Measurements from ENCODE around the gene SOAT2. TPM values are rescaled to one million over a fixed set of nuclear protein-coding genes. Genes with fewer than 3 reads are reported as not detected.
A peak's percentile ranks its signal among the peaks of the same experiment; 100 is the strongest.

Gene SOAT2
- total and polyA plus RNA-seq, 2 of the 4 experiments (the other 2 are of a cell fraction): 0.18 to 0.39 TPM

DNA sequence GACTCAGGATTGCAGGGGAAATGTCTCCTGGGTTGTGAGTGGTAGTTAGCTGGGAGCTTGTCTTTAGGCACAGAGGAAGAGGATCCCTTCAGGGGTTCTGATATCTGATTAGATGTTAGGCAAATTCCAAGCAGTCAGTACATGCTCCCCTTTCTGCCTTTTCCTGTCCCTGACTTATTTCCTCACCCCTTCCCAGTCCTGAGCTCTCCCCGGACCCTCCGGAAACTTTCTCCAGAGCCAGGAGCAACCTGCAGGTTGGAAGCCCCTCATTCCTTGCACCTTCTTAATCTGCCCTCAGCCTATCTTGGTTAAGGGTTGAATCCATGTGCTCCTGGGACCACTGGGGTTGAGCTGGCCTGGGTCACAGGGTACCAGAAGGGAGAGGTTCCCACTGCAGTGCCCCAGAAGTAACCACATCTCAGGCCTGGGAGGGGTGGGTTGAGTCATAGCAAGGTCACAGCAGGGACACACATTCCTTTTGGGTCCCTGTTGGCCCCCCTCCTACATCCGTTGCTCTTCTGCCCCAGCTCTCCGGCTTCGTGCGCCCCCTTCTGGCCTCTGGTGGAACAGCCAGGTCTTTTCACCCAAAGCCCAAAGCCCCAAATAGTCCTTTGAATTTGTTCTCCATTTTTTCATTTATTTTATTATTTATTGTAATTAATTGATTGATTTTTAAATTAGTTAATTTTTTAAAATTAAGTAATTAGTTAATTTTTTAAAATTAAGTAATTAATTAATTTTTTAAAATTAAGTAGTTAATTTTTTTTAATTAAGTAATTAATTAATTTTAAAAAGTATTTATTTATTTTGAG, 4.0 kb upstream of the SOAT2 start:
- peak overlapping the region; percentile 96 for H2BK5ac ChIP-seq (ENCODE audit: low read depth, low read length, poor library complexity, severe bottlenecking)
- peak overlapping the region; percentile 85 for H2BK20ac ChIP-seq (ENCODE audit: low read depth, low read length)
- peak overlapping the region; percentile 93 for H3K14ac ChIP-seq (replicated peaks; ENCODE audit: low read depth, low read length)
- peak overlapping the region; percentile 89 for H3K18ac ChIP-seq (ENCODE audit: low read depth, low read length)
- peak overlapping the region; percentile 100 for H2AK9ac ChIP-seq (replicated peaks; ENCODE audit: low read depth, low read length, poor library complexity)
- POLR2A ChIA-PET (ENCODE audit: unreplicated experiment): interaction anchor here (1.0 kb wide), 1 partner anchor 20 kb away, joined by 8 read pairs; the partner anchor contains the start of gene SPRYD3
- H3K9ac ChIP-seq (ENCODE audit: low read depth, low read length): peak overlapping the region; percentile 81
- CTCF ChIA-PET: interaction anchor here (0.8 to 3.9 kb wide), 10 partner anchors 10 to 61 kb away, joined by 3 to 39 read pairs (median 4); partner anchors contain the start of gene SPRYD3
- dilution Hi-C loops (cut with HindIII; ENCODE audit: low sequenced_read_pairs, unreplicated experiment): no loop called here
- peak overlapping the region; percentile 96 for H4K91ac ChIP-seq (ENCODE audit: insufficient read depth, low read depth, low read length)
- peak overlapping the region; percentile 95 for H2BK120ac ChIP-seq (ENCODE audit: low read depth, low read length)
- peak overlapping the region; percentile 98 for H3K56ac ChIP-seq (ENCODE audit: extremely low read depth, insufficient read depth, low read length)
- peak overlapping the region; percentile 99 for H2AK5ac ChIP-seq (ENCODE audit: low read depth, low read length)
- peak overlapping the region; percentile 100 for H3K4ac ChIP-seq (ENCODE audit: low read depth, low read length)
- H3K4me1 ChIP-seq (ENCODE audit: control insufficient read depth, insufficient read depth, low read length): peaks cover 29% of the 10 kb centered on the region
- no peaks in the 10 kb centered on the region for H4K20me1 ChIP-seq (ENCODE audit: insufficient read depth, low read length)
- in situ Hi-C loops (cut with MboI; ENCODE audit: low sequenced_read_pairs): no loop called here
- H3K27me3 ChIP-seq (ENCODE audit: control insufficient read depth, insufficient read depth, low read length): no peaks in the 10 kb centered on the region
- H4K8ac ChIP-seq (ENCODE audit: low read depth in 2 of 2, low read length in 2 of 2): peak overlapping the region; percentile 84 to 96
- 40% methylated on average over 1 of the region's 6 CpGs; no CpG with 5 or more reads in 1 of the 2 experiments for WGBS, 2 experiments (ENCODE audit: extremely low coverage in 2 of 2, insufficient read length in 1 of 2)
- H3K4me2 ChIP-seq (ENCODE audit: low read depth, low read length): peak overlapping the region; percentile 79
- ATAC-seq (ENCODE audit: low read depth) (peak; percentile 66), DNase-seq (peak; percentile 95)
- peak overlapping the region; percentile 98 for H2BK15ac ChIP-seq (ENCODE audit: low read depth, low read length)
- peak overlapping the region; percentile 89 for H2AFZ ChIP-seq (replicated peaks; ENCODE audit: low read length, poor library complexity)
- H3K36me3 ChIP-seq (ENCODE audit: control insufficient read depth, insufficient read depth, low read length): peaks cover 7% of the 10 kb centered on the region; the same call in 1 of the 2 replicates
- H3K4me3 ChIP-seq (ENCODE audit: insufficient read depth, low read depth, low read length): peak overlapping the region; percentile 60
- peaks cover 0 to 31% of the 10 kb centered on the region in 2 experiments; a peak in 3 of 4 replicates for H3K79me1 ChIP-seq (ENCODE audit: low read depth in 1 of 2, low read length in 2 of 2)
- H3K27ac ChIP-seq (ENCODE audit: insufficient read depth, low read length): peak overlapping the region; percentile 94
- peak overlapping the region; percentile 92 for H3K23ac ChIP-seq (ENCODE audit: low read depth, low read length)
- TF ChIP-seq CEBPB (IDR thresholded peaks at IDR 0.05; ENCODE audit: low read depth, low read length): peak; percentile 36; the same call in 1 of the 2 replicates
- TF ChIP-seq SMC3 (IDR thresholded peaks at IDR 0.05; ENCODE audit: low read depth, low read length): peak; percentile 95
- TF ChIP-seq RCOR1 (IDR thresholded peaks at IDR 0.05; ENCODE audit: insufficient replicate concordance, low read length): peak; percentile 72
- peak; percentile 80 for TF ChIP-seq FOS (IDR thresholded peaks at IDR 0.05; ENCODE audit: low read depth, low read length)
- peak; percentile 97 for TF ChIP-seq CTCF (conservative IDR thresholded peaks at IDR 0.05; ENCODE audit: low read depth, low read length)
- peak; percentile 95 for TF ChIP-seq MAZ (IDR thresholded peaks at IDR 0.05; ENCODE audit: borderline replicate concordance, low read depth, low read length)
- TF ChIP-seq MAFK (IDR thresholded peaks at IDR 0.05; ENCODE audit: low read depth, low read length): no peak
- TF ChIP-seq, protein P1, sequence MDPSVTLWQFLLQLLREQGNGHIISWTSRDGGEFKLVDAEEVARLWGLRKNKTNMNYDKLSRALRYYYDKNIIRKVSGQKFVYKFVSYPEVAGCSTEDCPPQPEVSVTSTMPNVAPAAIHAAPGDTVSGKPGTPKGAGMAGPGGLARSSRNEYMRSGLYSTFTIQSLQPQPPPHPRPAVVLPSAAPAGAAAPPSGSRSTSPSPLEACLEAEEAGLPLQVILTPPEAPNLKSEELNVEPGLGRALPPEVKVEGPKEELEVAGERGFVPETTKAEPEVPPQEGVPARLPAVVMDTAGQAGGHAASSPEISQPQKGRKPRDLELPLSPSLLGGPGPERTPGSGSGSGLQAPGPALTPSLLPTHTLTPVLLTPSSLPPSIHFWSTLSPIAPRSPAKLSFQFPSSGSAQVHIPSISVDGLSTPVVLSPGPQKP (IDR thresholded peaks at IDR 0.05; ENCODE audit: borderline replicate concordance, low read depth, low read length): no peak
- TF ChIP-seq RAD21 (IDR thresholded peaks at IDR 0.05; ENCODE audit: low read length): peak; percentile 93
- TF ChIP-seq MXI1 (IDR thresholded peaks at IDR 0.05; ENCODE audit: borderline replicate concordance, low read depth, low read length): no peak
- TF ChIP-seq CHD1 (IDR thresholded peaks at IDR 0.05; ENCODE audit: low read depth, low read length): no peak
- 0 out of 2 replicates have a peak, but pooled peaks have one; percentile 41 for TF ChIP-seq POLR2A (IDR thresholded peaks at IDR 0.05; ENCODE audit: low read depth, low read length)
- no peaks in the 10 kb centered on the region for H3K9me3 ChIP-seq (ENCODE audit: control insufficient read depth, insufficient read depth, low read length)
- peak overlapping the region; percentile 79 for H4K5ac ChIP-seq (ENCODE audit: low read depth, low read length)
- peaks cover 20% of the 10 kb centered on the region for H3K9me1 ChIP-seq (ENCODE audit: insufficient read depth, low read length)
- intact Hi-C loops (cut with micrococcal nuclease): loop anchor here (1.0 to 2.0 kb wide), 3 partner anchors 20 to 82 kb away; partner anchors contain the start of genes CSAD, SPRYD3 and ZNF740
- BruUV-seq (replicated peaks): no TSS peak
